Activated CD4-positive, alpha-beta T cell treated with anti-CD3 and anti-CD28 coated beads, Interleukin-10, Interleukin-2, amounts not matched to agents 100 ng/mL and 50 ng/mL, durations not matched to agents 16 hours and 8 hours (primary cell): Measurements from ENCODE around the gene DOCK6.

Experiments
- DNase-seq: peaks from one replicate; pipeline ENCODE4 v3.0.0-alpha.2; 2020

The DOCK6 gene, protein sequence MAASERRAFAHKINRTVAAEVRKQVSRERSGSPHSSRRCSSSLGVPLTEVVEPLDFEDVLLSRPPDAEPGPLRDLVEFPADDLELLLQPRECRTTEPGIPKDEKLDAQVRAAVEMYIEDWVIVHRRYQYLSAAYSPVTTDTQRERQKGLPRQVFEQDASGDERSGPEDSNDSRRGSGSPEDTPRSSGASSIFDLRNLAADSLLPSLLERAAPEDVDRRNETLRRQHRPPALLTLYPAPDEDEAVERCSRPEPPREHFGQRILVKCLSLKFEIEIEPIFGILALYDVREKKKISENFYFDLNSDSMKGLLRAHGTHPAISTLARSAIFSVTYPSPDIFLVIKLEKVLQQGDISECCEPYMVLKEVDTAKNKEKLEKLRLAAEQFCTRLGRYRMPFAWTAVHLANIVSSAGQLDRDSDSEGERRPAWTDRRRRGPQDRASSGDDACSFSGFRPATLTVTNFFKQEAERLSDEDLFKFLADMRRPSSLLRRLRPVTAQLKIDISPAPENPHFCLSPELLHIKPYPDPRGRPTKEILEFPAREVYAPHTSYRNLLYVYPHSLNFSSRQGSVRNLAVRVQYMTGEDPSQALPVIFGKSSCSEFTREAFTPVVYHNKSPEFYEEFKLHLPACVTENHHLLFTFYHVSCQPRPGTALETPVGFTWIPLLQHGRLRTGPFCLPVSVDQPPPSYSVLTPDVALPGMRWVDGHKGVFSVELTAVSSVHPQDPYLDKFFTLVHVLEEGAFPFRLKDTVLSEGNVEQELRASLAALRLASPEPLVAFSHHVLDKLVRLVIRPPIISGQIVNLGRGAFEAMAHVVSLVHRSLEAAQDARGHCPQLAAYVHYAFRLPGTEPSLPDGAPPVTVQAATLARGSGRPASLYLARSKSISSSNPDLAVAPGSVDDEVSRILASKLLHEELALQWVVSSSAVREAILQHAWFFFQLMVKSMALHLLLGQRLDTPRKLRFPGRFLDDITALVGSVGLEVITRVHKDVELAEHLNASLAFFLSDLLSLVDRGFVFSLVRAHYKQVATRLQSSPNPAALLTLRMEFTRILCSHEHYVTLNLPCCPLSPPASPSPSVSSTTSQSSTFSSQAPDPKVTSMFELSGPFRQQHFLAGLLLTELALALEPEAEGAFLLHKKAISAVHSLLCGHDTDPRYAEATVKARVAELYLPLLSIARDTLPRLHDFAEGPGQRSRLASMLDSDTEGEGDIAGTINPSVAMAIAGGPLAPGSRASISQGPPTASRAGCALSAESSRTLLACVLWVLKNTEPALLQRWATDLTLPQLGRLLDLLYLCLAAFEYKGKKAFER (N-terminal part only)

GRCh38 chr19:11261971-11262839, at the start of gene DOCK6:
Gene DOCK6, minus strand, starts transcription at chr19:11262524. Its CDS starts 84 bp downstream, at chr19:11262440.
- peak; percentile 12 for DNase-seq

DNA sequence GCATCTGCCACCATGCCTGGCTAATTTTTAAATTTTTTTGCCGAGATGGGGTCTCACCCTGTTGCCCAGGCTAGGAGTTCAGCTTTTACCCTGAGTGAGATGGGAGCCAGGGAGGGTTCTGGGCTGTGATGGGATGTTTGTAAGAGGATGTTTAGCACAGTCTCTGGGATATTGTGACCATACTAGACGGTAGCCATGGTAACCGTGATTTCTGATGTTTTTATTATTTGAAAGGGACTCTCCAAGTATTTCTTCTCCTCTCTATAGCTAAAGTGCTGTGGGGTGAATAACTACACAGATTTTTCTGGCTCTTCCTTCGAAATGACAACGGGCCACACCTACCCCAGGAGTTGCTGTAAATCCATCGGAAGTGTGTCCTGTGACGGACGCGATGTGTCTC, 44.0 kb upstream of the DOCK6 start:
- no peak for DNase-seq

DNA sequence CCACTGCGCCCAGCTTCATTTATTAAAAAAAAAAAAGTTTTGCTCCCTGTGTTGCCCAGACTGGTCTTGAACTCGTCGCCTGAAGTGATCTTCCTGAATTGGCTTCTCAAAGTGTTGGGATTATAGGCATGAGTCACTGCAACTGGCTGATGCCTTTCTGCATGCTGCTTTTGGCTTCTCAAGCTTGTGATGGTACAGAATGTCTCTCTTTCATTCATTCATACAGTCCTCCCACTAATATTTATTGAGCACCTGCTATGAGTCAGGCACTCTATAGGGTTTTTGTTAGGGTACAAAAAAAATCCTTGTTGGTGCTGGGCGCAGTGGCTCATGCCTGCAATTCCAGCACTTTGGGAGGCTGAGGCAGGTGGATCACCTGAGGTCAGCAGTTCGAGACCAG, 42.6 kb upstream of the DOCK6 start:
- DNase-seq: no peak

DNA sequence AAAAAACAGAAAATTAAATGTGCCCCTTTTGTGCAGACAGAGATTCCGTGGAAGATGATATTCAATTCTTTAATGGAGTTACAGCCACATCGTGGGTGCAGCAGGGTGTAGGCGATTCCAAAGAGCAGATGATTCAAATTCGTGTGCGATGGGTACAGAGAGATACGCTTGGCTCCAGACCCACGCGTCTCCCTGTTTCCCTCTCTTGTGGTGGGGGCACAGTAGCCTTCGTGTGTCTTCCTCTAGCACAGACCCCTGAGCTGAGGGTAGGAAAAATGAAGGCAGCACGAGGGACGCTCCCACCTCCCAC, 38.4 kb upstream of the DOCK6 start:
- DNase-seq: no peak

- DNase-seq: no peak
Measured at GRCh38 chr19:11299946-11300810, 37.9 kb upstream of the DOCK6 start.

DNA sequence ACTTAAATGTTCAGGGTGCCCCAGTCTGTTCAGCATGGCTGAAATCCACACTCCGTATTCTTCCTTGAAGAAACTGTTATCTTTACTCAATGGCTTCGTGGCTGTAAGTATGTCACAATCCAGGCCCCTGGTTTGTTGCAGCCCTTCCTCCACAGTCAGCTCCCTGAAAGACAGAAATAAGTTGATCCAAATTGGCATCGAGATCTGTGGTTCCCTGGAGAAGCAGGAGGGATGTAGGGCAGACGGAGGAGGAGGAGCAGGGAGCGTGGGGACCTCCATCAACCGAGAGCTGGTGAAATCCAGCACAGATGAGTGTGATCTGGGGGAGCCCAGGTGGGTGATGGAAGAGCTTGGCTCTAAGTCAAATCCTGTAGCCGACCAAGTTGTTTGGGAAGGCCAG, 33.9 kb upstream of the DOCK6 start:
- DNase-seq: no peak

- DNase-seq: no peak
Measured at GRCh38 chr19:11295665-11296245, 33.4 kb upstream of the DOCK6 start, which contains the start of gene TSPAN16. Gene TSPAN16, plus strand, starts transcription at chr19:11296160. Its CDS starts 138 bp downstream, at chr19:11296298.

GRCh38 chr19:11295180-11295579, 32.9 kb upstream of the DOCK6 start:
- DNase-seq: no peak

- peak; percentile 91 for DNase-seq
Measured at GRCh38 chr19:11293433-11294389, 31.4 kb upstream of the DOCK6 start.

- DNase-seq: no peak
Measured at GRCh38 chr19:11291991-11292390, 29.7 kb upstream of the DOCK6 start.

DNA sequence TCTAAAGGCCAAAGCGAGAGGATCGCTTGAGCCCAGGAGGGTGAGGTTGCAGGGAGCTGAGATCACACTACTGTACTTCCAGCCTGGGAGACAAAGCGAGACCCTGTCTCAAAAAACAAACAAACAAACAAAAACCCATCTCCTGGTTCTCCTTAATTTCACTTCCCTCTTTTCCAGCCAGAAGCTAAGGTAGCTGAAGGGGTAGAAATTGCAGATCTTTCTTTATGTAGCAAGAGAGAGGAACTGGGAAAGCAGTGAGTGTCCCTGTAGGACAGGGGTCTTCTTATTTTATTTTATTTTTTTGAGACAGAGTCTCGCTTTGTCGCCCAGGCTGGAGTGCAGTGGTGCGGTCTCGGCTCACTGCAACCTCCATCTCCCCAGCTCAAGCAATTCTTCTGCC, 29.1 kb upstream of the DOCK6 start:
- DNase-seq: no peak

- DNase-seq: no peak
Measured at GRCh38 chr19:11290256-11290655, 27.9 kb upstream of the DOCK6 start.

DNA sequence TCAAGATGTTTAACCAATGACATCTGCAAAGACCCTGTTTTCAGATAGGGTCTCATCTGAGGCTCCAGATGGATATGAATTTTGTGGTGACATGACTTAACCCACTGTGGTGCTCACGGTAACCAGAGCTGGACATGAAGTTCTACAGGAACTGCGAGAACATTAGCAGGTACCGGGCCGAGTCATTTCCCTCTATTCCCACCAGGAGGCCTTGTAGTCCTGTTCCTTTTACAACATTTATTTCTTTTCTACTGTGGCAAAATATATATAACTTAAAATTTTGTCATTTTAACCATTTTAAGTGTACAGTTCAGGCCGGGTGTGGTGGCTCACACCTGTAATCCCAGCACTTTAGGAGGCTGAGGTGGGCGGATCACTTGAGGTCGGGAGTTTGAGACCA, 26.0 kb upstream of the DOCK6 start:
- no peak for DNase-seq

DNA sequence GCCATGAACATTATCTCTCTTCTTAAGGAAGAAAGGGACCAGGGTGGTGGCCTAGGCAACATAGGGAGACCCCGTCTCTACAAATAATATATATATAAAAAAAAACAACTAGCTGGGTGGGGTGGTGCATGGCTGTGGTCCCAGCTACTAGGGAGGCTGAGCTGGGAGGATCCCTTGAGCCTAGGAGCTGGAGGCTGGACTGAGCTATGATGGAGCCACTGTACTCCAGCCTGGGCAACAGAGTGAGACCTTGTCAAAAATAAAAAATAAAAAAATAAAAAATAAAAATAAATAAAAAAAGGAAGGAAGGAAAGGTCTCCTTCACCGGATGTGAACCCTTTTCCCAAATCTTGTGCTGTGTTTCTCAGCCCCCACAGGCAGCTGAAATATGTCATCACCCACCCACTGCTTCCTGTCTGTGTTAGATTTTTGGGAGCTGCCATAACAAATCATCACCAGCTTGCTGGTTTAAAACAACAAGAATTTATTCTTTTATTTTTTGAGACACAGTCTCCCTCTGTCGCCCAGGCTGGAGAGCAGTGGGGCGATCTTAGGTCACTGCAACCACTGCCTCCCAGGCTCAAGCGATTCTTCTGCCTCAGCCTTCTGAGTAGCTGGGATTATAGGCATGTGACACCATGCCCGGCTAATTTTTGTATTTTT, 24.1 kb upstream of the DOCK6 start:
- no peak for DNase-seq

- DNase-seq: no peak
Measured at GRCh38 chr19:11284515-11284914, 22.2 kb upstream of the DOCK6 start.

DNA sequence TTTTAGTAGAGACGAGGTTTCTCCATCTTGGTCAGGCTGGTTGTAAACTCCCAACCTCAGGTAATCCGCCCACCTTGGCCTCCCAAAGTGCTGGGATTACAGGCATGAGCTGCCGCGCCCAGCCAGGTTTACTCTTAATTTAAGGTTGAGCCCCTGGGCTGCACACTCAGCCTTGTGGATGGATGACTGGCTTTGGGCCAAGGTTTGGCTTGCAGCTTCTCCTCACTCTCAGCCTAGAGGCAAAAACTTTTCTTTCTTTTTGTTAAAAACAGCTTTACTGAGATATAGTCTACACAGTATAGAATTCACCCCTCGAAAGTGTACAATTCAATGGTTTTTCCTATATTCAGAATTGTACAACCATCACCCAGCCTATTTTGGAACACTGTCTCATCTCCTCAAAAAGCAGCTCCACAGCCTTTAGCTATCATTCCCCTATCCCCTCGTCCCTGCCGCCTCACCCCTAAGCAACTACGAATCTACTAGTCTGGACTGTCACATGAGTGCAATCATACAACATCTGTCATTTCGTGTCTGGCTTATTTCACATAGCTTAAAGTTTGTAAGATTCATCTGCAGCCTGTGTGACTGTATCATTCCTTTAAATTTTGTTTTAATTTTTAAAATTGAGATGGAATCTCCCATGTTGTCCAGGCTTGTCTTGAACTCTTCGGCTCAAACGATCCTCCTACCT, 19.2 kb upstream of the DOCK6 start:
- DNase-seq: no peak

DNA sequence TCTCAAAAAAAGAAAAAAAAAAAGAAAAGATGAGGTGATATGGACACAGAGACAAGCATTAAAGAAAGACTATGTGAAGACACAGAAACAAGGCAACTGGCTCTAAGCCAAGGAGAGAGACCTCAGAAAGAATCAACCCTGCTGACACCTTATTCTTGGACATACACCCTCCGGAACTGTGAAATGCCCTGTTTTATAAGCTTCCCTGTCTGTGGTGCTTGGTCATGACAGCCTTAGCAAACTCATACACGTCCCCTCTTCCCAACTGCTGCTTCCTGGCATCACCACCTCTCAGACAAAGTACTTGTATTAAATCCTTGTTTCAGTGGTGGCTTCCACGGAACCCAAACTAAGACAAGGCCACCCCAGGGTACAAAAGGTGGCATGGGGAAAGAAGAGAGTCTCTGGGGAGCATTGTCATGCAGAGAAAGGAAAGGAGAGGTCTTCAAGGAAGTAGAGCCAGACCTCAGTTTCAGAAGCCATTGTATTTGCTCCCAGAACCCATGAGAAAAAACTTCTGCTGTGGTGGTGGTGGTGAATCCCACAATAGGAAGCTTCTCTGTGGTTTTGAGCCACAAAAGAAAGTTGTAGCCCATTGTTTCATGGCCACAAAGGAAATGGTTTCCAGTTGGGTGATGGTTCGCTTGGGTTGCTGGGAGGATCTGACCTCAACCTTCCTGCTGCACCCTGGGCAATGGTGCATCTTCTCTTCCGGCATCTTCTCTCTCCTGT, 17.3 kb upstream of the DOCK6 start:
- DNase-seq: peak; percentile 86

DNA sequence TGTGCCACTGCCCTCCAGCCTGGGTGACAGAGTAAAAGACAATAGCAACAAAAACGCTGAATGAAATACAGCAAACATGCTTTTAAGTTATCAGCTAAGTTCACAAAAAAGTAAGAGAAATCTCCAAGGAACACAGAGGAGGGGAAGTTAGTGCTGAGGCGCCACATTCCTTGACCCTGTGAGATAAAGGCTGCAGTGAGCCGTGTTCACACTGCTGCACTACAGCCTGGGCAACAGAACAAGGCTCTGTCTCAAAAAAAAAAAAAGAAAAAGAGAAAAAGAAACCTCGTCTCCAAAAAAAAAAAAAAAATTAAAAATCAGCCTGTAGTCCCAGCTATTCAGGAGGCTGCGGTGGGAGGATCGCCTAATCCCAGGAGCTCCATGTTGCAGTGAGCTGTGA, 16.3 kb upstream of the DOCK6 start:
- DNase-seq: no peak
